ENCODE data around the gene CACHD1. TPM values are rescaled to one million over a fixed set of nuclear protein-coding genes. Genes with fewer than 3 reads are reported as not detected.
A peak's percentile ranks its signal among the peaks of the same experiment; 100 is the strongest.
"Not testable (repeated sequence)": the region's sequence is repeated elsewhere in the genome, so short reads cannot be mapped to it uniquely, and the experiment has no call there.

The CACHD1 gene
- total RNA-seq, 2 experiments from 2014 or later, result 0.55 to 0.68 TPM

- CTCF ChIA-PET, result no interaction called here
- Mint-ChIP-seq H3K36me3 (ENCODE audit: low read depth) (no peaks in the 10 kb centered on the region), H3K4me1 (ENCODE audit: low read depth) (peaks cover 5% of the 10 kb centered on the region), H3K27ac (no peak overlapping the region), H3K9me3 (ENCODE audit: insufficient read depth) (no peaks in the 10 kb centered on the region), H3K4me3 (no peak overlapping the region), H3K27me3 (ENCODE audit: low read depth) (no peaks in the 10 kb centered on the region)
- ATAC-seq (no peak), DNase-seq (peak; percentile 39)
- POLR2A ChIA-PET, result no interaction called here
Observed at GRCh38 chr1:64686828-64687724, 217.1 kb downstream of the CACHD1 start.

DNA sequence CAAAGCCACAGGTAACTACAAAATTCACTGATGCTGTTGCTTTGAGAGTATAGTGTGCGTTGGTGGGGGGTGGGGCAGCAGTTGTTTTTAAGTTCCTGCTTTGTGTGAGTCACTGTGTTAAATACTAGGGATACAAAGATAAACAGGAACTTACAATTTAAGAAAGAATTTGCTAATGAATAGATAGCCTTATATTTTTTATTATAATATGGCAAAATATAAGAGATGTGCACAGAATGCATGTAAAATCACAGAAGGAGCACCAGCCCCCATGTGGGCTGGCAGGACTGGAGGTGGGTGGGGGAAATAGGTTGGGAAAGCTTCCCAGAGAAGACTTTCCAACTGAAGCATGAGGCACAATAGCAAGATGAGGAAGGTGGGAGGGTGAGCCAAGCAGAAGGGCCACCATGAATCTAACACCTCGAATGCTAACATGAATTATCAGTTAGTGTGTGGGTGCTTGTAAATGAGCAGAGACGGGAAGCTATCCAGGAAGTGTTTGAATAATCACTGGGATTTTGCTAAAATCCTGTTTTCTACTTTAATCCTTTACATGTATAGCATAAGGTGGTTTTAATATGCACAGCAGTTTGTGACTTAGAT is 217.9 kb downstream of the CACHD1 start:
- DNase-seq (no peak), ATAC-seq (no peak)
- POLR2A ChIA-PET, result no interaction called here
- H3K4me1 Mint-ChIP-seq (ENCODE audit: low read depth), result peaks cover 5% of the 10 kb centered on the region
- H3K27ac Mint-ChIP-seq, result no peak overlapping the region
- H3K36me3 Mint-ChIP-seq (ENCODE audit: low read depth), result no peaks in the 10 kb centered on the region
- no peaks in the 10 kb centered on the region for H3K9me3 Mint-ChIP-seq (ENCODE audit: insufficient read depth)
- no peak overlapping the region for H3K4me3 Mint-ChIP-seq
- no peaks in the 10 kb centered on the region for H3K27me3 Mint-ChIP-seq (ENCODE audit: low read depth)
- CTCF ChIA-PET, result no interaction called here

DNA sequence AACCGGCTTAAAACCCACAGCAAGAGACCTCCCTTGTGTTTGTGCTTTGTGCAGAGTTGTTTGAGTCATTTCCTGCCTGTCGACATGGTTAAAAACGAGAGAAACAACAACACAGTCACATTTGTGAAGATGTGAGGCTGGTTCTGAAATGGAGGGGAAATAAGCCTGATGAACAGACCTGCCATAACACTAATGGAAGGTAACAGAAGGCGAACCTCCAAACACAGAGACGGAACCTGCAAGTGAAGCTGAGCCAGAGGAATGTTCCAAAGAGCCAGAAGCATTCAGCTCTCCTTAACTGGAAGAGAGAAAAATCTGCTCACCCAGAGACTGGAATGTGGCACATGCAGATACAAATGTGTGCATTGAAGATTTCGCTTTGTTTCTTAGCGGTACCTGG is 221.7 kb downstream of the CACHD1 start:
- Mint-ChIP-seq H3K4me1 (ENCODE audit: low read depth) (peaks cover 5% of the 10 kb centered on the region), H3K4me3 (no peak overlapping the region), H3K27me3 (ENCODE audit: low read depth) (no peaks in the 10 kb centered on the region), H3K27ac (no peak overlapping the region), H3K9me3 (ENCODE audit: insufficient read depth) (no peaks in the 10 kb centered on the region), H3K36me3 (ENCODE audit: low read depth) (no peaks in the 10 kb centered on the region)
- ChIA-PET POLR2A (no interaction called here), CTCF (interaction anchor here (1.1 to 1.2 kb wide), 2 partner anchors 132 kb away, joined by 3 to 5 read pairs; no protein-coding TSS in a partner anchor)
- ATAC-seq, result no peak
- no peak for DNase-seq

- CTCF ChIA-PET, result interaction anchor here (1.0 kb wide), 1 partner anchor 130 kb away, joined by 3 read pairs; no protein-coding TSS in a partner anchor
- no peaks in the 10 kb centered on the region for H3K36me3 Mint-ChIP-seq (ENCODE audit: low read depth)
- no peak overlapping the region for H3K27ac Mint-ChIP-seq
- H3K9me3 Mint-ChIP-seq (ENCODE audit: insufficient read depth), result no peaks in the 10 kb centered on the region
- H3K4me1 Mint-ChIP-seq (ENCODE audit: low read depth), result peaks cover 5% of the 10 kb centered on the region
- no peak for DNase-seq
- POLR2A ChIA-PET, result no interaction called here
- H3K4me3 Mint-ChIP-seq, result no peak overlapping the region
- no peaks in the 10 kb centered on the region for H3K27me3 Mint-ChIP-seq (ENCODE audit: low read depth)
- no peak for ATAC-seq
Observed at GRCh38 chr1:64692911-64693310, 223.0 kb downstream of the CACHD1 start.

GRCh38 chr1:64693406-64693805 is 223.5 kb downstream of the CACHD1 start:
- Mint-ChIP-seq H3K9me3 (ENCODE audit: insufficient read depth) (no peaks in the 10 kb centered on the region), H3K27ac (no peak overlapping the region), H3K27me3 (ENCODE audit: low read depth) (no peaks in the 10 kb centered on the region), H3K36me3 (ENCODE audit: low read depth) (no peaks in the 10 kb centered on the region), H3K4me1 (ENCODE audit: low read depth) (peaks cover 5% of the 10 kb centered on the region), H3K4me3 (no peak overlapping the region)
- ChIA-PET CTCF (interaction anchor here (1.0 kb wide), 1 partner anchor 130 kb away, joined by 3 read pairs; no protein-coding TSS in a partner anchor), POLR2A (no interaction called here)
- DNase-seq (no peak), ATAC-seq (no peak)

GRCh38 chr1:64696879-64697278 is 226.9 kb downstream of the CACHD1 start:
- Mint-ChIP-seq H3K27me3 (ENCODE audit: low read depth) (peaks cover 5% of the 10 kb centered on the region), H3K27ac (no peak overlapping the region), H3K4me3 (no peak overlapping the region), H3K4me1 (ENCODE audit: low read depth) (no peaks in the 10 kb centered on the region), H3K9me3 (ENCODE audit: insufficient read depth) (no peaks in the 10 kb centered on the region), H3K36me3 (ENCODE audit: low read depth) (no peaks in the 10 kb centered on the region)
- ChIA-PET CTCF (no interaction called here), POLR2A (interaction anchor here (0.6 kb wide), 1 partner anchor 69 kb away, joined by 4 read pairs; no protein-coding TSS in a partner anchor)
- no peak for ATAC-seq
- no peak for DNase-seq

DNA sequence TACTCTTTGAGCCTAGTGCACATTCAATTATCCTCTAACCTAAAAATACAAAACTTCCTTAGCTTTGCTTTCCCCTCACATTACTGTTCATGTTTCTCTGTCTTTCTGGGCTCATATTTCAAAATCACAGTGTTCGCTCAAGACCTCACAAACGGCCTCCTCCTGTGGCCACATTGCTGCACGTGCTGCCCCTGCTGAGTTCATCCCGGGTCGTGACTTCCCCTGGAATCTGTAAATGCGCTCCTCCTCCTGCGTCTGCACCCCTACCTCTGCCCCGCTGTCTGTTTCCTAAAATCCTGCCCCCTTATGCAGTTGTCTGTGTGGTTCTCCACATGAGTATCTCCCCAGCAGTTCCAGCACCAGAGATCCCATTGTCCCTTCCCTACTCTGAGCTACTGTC is 229.4 kb downstream of the CACHD1 start:
- H3K27ac Mint-ChIP-seq, result no peak overlapping the region
- CTCF ChIA-PET, result no interaction called here
- no peaks in the 10 kb centered on the region for H3K36me3 Mint-ChIP-seq (ENCODE audit: low read depth)
- H3K4me1 Mint-ChIP-seq (ENCODE audit: low read depth), result no peaks in the 10 kb centered on the region
- POLR2A ChIA-PET, result no interaction called here
- DNase-seq (no peak), ATAC-seq (no peak)
- H3K4me3 Mint-ChIP-seq, result no peak overlapping the region
- H3K27me3 Mint-ChIP-seq (ENCODE audit: low read depth), result peaks cover 5% of the 10 kb centered on the region
- H3K9me3 Mint-ChIP-seq (ENCODE audit: insufficient read depth), result no peaks in the 10 kb centered on the region

GRCh38 chr1:64701071-64701470 is 231.1 kb downstream of the CACHD1 start:
- Mint-ChIP-seq H3K27me3 (ENCODE audit: low read depth) (peaks cover 5% of the 10 kb centered on the region), H3K36me3 (ENCODE audit: low read depth) (no peaks in the 10 kb centered on the region), H3K4me1 (ENCODE audit: low read depth) (no peaks in the 10 kb centered on the region), H3K9me3 (ENCODE audit: insufficient read depth) (no peaks in the 10 kb centered on the region), H3K4me3 (no peak overlapping the region), H3K27ac (no peak overlapping the region)
- DNase-seq, result no peak
- no peak for ATAC-seq
- POLR2A ChIA-PET, result no interaction called here
- CTCF ChIA-PET, result no interaction called here

GRCh38 chr1:64701886-64702285 is 232.0 kb downstream of the CACHD1 start:
- Mint-ChIP-seq H3K4me3 (no peak overlapping the region), H3K27me3 (ENCODE audit: low read depth) (peaks cover 5% of the 10 kb centered on the region), H3K9me3 (ENCODE audit: insufficient read depth) (no peaks in the 10 kb centered on the region), H3K4me1 (ENCODE audit: low read depth) (no peaks in the 10 kb centered on the region), H3K27ac (no peak overlapping the region), H3K36me3 (ENCODE audit: low read depth) (no peaks in the 10 kb centered on the region)
- no peak for DNase-seq
- POLR2A ChIA-PET, result no interaction called here
- CTCF ChIA-PET, result no interaction called here
- ATAC-seq, result no peak

- POLR2A ChIA-PET; H3K9me3 Mint-ChIP-seq (ENCODE audit: insufficient read depth); ATAC-seq; H3K4me1 Mint-ChIP-seq (ENCODE audit: low read depth); H3K4me3 Mint-ChIP-seq; CTCF ChIA-PET; H3K27ac Mint-ChIP-seq; H3K36me3 Mint-ChIP-seq (ENCODE audit: low read depth); H3K27me3 Mint-ChIP-seq (ENCODE audit: low read depth); DNase-seq: not testable (repeated sequence)
Observed at GRCh38 chr1:64702670-64703069, 232.7 kb downstream of the CACHD1 start.

DNA sequence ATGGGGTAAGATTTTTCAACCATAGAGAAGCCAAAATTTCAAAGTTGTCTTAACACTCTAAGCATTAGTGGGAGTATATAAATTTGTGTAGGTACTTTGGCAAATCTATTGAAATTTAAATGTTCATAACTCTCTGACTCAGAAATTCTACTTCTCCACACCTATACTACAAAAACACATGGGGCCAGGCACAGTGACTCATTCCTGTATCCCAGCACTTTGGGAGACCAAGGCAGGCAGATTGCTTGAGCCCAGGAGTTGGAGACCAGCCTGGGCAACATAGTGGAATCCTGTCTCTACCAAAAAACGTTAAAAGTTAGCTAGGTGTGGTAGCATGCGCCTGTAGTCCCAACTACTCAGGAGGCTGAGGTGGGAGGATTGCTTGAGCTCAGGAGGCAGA is 233.7 kb downstream of the CACHD1 start:
- Mint-ChIP-seq H3K4me1 (ENCODE audit: low read depth) (no peaks in the 10 kb centered on the region), H3K36me3 (ENCODE audit: low read depth) (no peaks in the 10 kb centered on the region), H3K4me3 (no peak overlapping the region), H3K27me3 (ENCODE audit: low read depth) (peaks cover 5% of the 10 kb centered on the region), H3K27ac (no peak overlapping the region), H3K9me3 (ENCODE audit: insufficient read depth) (no peaks in the 10 kb centered on the region)
- no peak for ATAC-seq
- POLR2A ChIA-PET, result no interaction called here
- CTCF ChIA-PET, result no interaction called here
- DNase-seq, result no peak

- no peak overlapping the region for H3K27ac Mint-ChIP-seq
- DNase-seq (no peak), ATAC-seq (no peak)
- H3K9me3 Mint-ChIP-seq (ENCODE audit: insufficient read depth), result no peaks in the 10 kb centered on the region
- POLR2A ChIA-PET, result no interaction called here
- peaks cover 5% of the 10 kb centered on the region for H3K27me3 Mint-ChIP-seq (ENCODE audit: low read depth)
- H3K4me1 Mint-ChIP-seq (ENCODE audit: low read depth), result no peaks in the 10 kb centered on the region
- H3K4me3 Mint-ChIP-seq, result no peak overlapping the region
- no peaks in the 10 kb centered on the region for H3K36me3 Mint-ChIP-seq (ENCODE audit: low read depth)
- CTCF ChIA-PET, result no interaction called here
Observed at GRCh38 chr1:64705591-64705990, 235.7 kb downstream of the CACHD1 start.
